HEK293 (cell line): ENCODE results near the gene DUOX1.
A peak's percentile ranks its signal among the peaks of the same experiment; 100 is the strongest.

Source experiments
- CTCF ChIA-PET: fragments of 350-600 bp; formaldehyde crosslinking; extraction: SDS; loops from one replicate; lab custom pipeline; 2021; ENCODE audit warnings: antibody characterized with exemption; lab: Yijun Ruan, JAX
- POLR2A ChIA-PET: fragments of 300-600 bp; formaldehyde crosslinking; extraction: SDS; loops from one replicate; lab custom pipeline; 2020; ENCODE audit warnings: antibody characterized with exemption, inconsistent platforms; lab: Yijun Ruan, JAX
- H3K27ac ChIP-seq: fragments of 200-500 bp; sonication (Bioruptor generic); 2 replicates; pipeline ENCODE4 v1.5.1; 2014; ENCODE audit warnings: low read depth, low read length, control low read depth, inconsistent platforms; ENCODE audit errors: extremely low read depth
- H3K36me3 ChIP-seq, 2 experiments: fragments of 200-500 bp in 1 of 2; sonication (Bioruptor generic) in 1 of 2; 1 replicate in 1 of 2; 2 replicates in 1 of 2; pipeline ENCODE4 v1.5.1; 2014 to 2017; ENCODE audit warnings: inconsistent platforms in 2 of 2, low read length in 2 of 2; ENCODE audit not compliant: control insufficient read depth in 2 of 2, insufficient read depth in 1 of 2
- H3K4me1 ChIP-seq: fragments of 200-500 bp; sonication (Bioruptor generic); 2 replicates; pipeline ENCODE4 v1.5.1; 2014; ENCODE audit warnings: mild to moderate bottlenecking, low read length, inconsistent platforms; ENCODE audit not compliant: control insufficient read depth, insufficient read depth
- H3K4me3 ChIP-seq: 2 replicates; pipeline ENCODE4 v1.5.1; 2011; ENCODE audit warnings: low read depth, mild to moderate bottlenecking, control low read depth, low read length, moderate library complexity
- H3K9me3 ChIP-seq: fragments of 200-500 bp; sonication (Bioruptor generic); 2 replicates; pipeline ENCODE4 v1.5.1; 2014; ENCODE audit warnings: low read depth, low read length, inconsistent platforms; ENCODE audit not compliant: control insufficient read depth, insufficient read depth
- KLF1 ChIP-seq: fragments of 450-650 bp; formaldehyde crosslinking; IDR thresholded peaks from 2 replicates; pipeline ENCODE4 v1.5.1; 2016; ENCODE audit warnings: missing biosample characterization, missing genetic modification characterization
- KLF9 ChIP-seq: fragments of 450-650 bp; formaldehyde crosslinking; IDR thresholded peaks from 2 replicates; pipeline ENCODE4 v1.5.1; 2016; ENCODE audit warnings: missing biosample characterization, missing genetic modification characterization, low read depth
- PRDM10 ChIP-seq: fragments of 450-650 bp; formaldehyde crosslinking; IDR thresholded peaks from 2 replicates; pipeline ENCODE4 v1.5.1; 2016; ENCODE audit warnings: missing biosample characterization, missing genetic modification characterization
- ZBTB7A ChIP-seq: fragments of 450-650 bp; formaldehyde crosslinking; IDR thresholded peaks from 2 replicates; pipeline ENCODE4 v1.5.1; 2016; ENCODE audit warnings: low read depth, missing biosample characterization, missing genetic modification characterization
- ZIC2 ChIP-seq: fragments of 450-650 bp; formaldehyde crosslinking; IDR thresholded peaks from 2 replicates; pipeline ENCODE4 v1.5.1; 2016; ENCODE audit warnings: missing biosample characterization, missing genetic modification characterization
- ZNF16 ChIP-seq: fragments of 450-650 bp; formaldehyde crosslinking; IDR thresholded peaks from 2 replicates; pipeline ENCODE4 v1.5.1; 2016; ENCODE audit warnings: low read depth, missing biosample characterization, missing genetic modification characterization
- ZNF214 ChIP-seq: fragments of 450-650 bp; formaldehyde crosslinking; IDR thresholded peaks from 2 replicates; pipeline ENCODE4 v1.5.1; 2017; ENCODE audit warnings: missing biosample characterization, mild to moderate bottlenecking, missing genetic modification characterization, borderline replicate concordance
- ZNF404 ChIP-seq: fragments of 450-650 bp; formaldehyde crosslinking; IDR thresholded peaks from 2 replicates; pipeline ENCODE4 v1.5.1; 2017; ENCODE audit warnings: missing biosample characterization, missing genetic modification characterization
- ZNF514 ChIP-seq: fragments of 450-650 bp; formaldehyde crosslinking; IDR thresholded peaks from 2 replicates; pipeline ENCODE4 v1.5.1; 2016; ENCODE audit warnings: missing biosample characterization, missing genetic modification characterization
- ZNF530 ChIP-seq: fragments of 450-650 bp; formaldehyde crosslinking; IDR thresholded peaks from 2 replicates; pipeline ENCODE4 v1.5.1; 2016; ENCODE audit warnings: low read depth, missing biosample characterization, missing genetic modification characterization
- ZNF549 ChIP-seq: fragments of 450-650 bp; IDR thresholded peaks from 2 replicates; pipeline ENCODE4 v1.5.1; 2018; ENCODE audit warnings: missing biosample characterization, missing genetic modification characterization, mild to moderate bottlenecking, inconsistent platforms, moderate library complexity
- ZNF692 ChIP-seq: fragments of 450-650 bp; formaldehyde crosslinking; IDR thresholded peaks from 2 replicates; pipeline ENCODE4 v1.5.1; 2016; ENCODE audit warnings: missing biosample characterization, missing genetic modification characterization
- ZNF777 ChIP-seq: fragments of 450-650 bp; formaldehyde crosslinking; IDR thresholded peaks from 2 replicates; pipeline ENCODE4 v1.5.1; 2017; ENCODE audit warnings: missing biosample characterization, missing genetic modification characterization, borderline replicate concordance
- ZSCAN30 ChIP-seq: fragments of 450-650 bp; IDR thresholded peaks from 2 replicates; pipeline ENCODE4 v1.5.1; 2018; ENCODE audit warnings: missing biosample characterization, mild to moderate bottlenecking, missing genetic modification characterization, moderate library complexity
- TF ChIP-seq, protein P1 (sequence below): fragments of 450-650 bp; formaldehyde crosslinking; IDR thresholded peaks from 2 replicates; pipeline ENCODE4 v1.5.1; 2016; ENCODE audit warnings: missing biosample characterization, missing genetic modification characterization

The DUOX1 gene

DNA sequence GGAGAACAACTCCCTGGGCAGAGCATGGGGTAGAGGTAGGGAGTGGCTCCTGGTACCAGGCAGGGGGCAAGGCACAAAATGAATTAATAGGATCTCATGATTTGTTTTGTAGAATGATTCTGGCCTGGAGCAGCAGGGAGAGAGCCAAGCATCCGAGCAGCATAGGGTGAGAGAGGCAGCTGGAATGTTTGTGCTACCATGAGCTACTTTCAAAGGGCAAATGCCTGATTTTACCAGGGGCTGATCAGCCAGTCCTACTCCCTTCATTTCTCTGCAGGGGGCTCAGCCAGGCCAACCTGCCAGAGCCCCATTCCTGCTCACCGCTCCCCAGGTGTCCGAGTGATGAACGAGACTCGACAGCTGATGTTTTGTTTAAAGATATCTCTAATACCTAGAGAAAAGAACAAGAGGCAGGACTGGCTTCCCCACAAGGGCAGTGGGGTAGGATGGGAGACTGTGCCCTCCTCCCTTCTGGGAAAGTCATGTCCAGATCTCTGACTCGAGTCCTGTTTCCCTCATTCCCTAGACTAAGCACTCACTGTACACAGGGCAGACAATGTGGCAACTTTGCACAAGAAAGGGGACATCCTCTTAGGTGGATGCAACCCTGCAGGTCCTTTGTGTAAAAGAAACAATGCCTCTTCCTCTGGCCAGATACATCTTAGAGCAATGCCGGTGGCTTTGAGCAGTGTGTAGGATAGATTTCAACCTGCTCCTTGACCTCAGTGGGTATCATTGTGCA, 28.7 kb upstream of the DUOX1 start:
- no peak overlapping the region for H3K4me3 ChIP-seq
- ChIA-PET CTCF (interaction anchor here (0.6 to 1.5 kb wide), 2 partner anchors 17 to 97 kb away, joined by 3 to 8 read pairs; no protein-coding TSS in a partner anchor), POLR2A (no interaction called here)
- H3K9me3 ChIP-seq, result no peaks in the 10 kb centered on the region
- no peak overlapping the region for H3K27ac ChIP-seq
- TF ChIP-seq ZIC2 (tag by site-specific recombination) (peak; percentile 31; the same call in 1 of the 2 replicates), ZNF777 (tag by site-specific recombination) (no peak)
- no peaks in the 10 kb centered on the region for H3K36me3 ChIP-seq
- H3K4me1 ChIP-seq, result no peaks in the 10 kb centered on the region

- CTCF ChIA-PET, result interaction anchor here (1.0 kb wide), 1 partner anchor 16 kb away, joined by 7 read pairs; no protein-coding TSS in a partner anchor
- Histone ChIP-seq H3K27ac (no peak overlapping the region), H3K4me3 (no peak overlapping the region), H3K36me3 (no peaks in the 10 kb centered on the region), H3K9me3 (no peaks in the 10 kb centered on the region), H3K4me1 (no peaks in the 10 kb centered on the region)
- POLR2A ChIA-PET, result no interaction called here
- no peak for TF ChIP-seq ZNF16 (tag by site-specific recombination)
- TF ChIP-seq ZNF692 (tag by site-specific recombination), result no peak
- no peak for TF ChIP-seq ZNF549 (tag by site-specific recombination)
- TF ChIP-seq ZNF214, result no peak
- no peak for TF ChIP-seq ZNF404 (tag by site-specific recombination)
- no peak for TF ChIP-seq ZBTB7A
- no peak for TF ChIP-seq KLF9 (tag by site-specific recombination)
- TF ChIP-seq ZSCAN30 (tag by site-specific recombination), result no peak
- TF ChIP-seq ZNF514 (tag by site-specific recombination), result no peak
- TF ChIP-seq, protein P1, sequence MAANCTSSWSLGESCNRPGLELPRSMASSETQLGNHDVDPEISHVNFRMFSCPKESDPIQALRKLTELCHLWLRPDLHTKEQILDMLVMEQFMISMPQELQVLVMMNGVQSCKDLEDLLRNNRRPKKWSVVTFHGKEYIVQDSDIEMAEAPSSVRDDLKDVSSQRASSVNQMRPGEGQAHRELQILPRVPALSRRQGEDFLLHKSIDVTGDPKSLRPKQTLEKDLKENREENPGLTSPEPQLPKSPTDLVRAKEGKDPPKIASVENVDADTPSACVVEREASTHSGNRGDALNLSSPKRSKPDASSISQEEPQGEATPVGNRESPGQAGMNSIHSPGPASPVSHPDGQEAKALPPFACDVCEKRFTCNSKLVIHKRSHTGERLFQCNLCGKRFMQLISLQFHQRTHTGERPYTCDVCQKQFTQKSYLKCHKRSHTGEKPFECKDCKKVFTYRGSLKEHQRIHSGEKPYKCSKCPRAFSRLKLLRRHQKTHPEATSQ (tag by site-specific recombination), result no peak
- TF ChIP-seq ZNF530 (tag by site-specific recombination), result no peak
- no peak for TF ChIP-seq PRDM10 (tag by site-specific recombination)
- no peak for TF ChIP-seq KLF1 (tag by site-specific recombination)
These were observed 28.0 kb upstream of the DUOX1 start for GRCh38 chr15:45101749-45102148.
